HS-27A (cell line): ENCODE measurements around the gene VPS4A.

ENCODE experiments used
- DNase-seq: peaks from one replicate; pipeline ENCODE4 v3.0.0-alpha.2; 2012; ENCODE audit warnings: low read depth, missing footprints

Gene VPS4A

DNA sequence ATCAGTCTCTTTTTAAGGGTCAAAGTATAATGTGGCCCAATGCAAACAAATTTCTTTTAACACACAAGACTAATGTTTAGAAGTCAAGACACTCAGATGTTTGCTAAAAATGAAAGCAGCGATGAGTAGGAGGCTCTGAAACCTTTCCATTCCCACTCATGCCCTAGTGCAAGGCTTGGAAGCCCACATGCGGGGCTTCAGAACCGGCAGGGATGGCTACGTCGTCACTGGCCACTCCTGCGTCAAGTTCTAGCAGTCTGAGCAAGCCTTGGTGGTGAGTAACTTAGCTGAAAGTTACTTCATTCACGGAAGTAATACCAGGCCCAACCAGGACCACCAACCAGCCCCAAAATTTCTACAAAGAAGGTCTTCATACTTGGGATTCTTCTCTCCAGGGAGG is 55.3 kb downstream of the VPS4A start:
- no peak for DNase-seq

DNA sequence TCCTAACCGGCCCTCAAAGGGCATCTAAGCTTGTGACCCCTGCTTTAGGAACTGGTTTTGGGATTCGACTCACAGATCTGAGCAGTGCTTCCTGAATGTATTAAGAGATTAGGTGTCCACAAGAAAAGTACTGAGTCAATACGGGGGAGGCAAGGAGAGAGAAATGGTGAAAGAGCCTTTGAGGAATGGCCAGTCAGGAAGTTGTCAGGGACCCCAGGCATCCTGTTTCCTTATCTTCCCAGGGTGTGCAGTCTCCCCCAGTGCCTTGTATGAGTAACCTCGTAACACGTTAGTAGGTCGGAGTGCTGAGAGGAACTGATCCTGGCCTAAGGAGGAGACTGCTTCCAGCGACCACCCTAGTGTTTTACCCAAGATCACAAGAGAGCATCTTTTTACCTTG is 56.8 kb downstream of the VPS4A start:
- no peak for DNase-seq

GRCh38 chr16:69368866-69369265 is 57.7 kb downstream of the VPS4A start:
- no peak for DNase-seq

GRCh38 chr16:69371564-69371963 is 60.4 kb downstream of the VPS4A start:
- no peak for DNase-seq

DNA sequence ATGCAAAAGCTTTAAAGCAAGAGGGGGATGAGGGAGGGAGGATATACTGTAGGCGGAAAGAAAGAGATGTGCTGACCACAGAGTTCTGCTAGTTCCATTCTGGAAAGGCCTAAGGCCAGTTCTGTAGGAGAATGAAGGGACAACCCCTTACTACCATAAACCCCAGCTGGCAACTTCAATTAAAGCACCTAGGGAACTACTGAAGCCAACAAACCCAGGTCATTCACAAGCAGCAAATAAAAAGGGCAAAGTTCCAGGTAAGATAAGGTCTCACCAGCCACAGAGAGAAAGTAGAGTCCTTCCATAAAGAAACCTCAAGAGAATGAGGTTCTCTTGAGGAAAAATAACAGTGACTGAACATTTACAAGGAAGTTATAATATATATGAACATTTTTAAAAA is 61.9 kb downstream of the VPS4A start:
- DNase-seq = no peak
